ENCODE measurements around the gene LYAR.

GRCh38 chr4:4321951-4322688 is 32.2 kb upstream of the LYAR start:
- TF ChIP-seq CTCF (IDR thresholded peaks at IDR 0.05; ENCODE audit: insufficient read depth, low read depth, low read length) (no peak), EZH2 (IDR thresholded peaks at IDR 0.05; ENCODE audit: insufficient read depth, low read length) (no peak)

Measured in astrocyte (in vitro differentiated cells and primary cell).